CD4-positive, alpha-beta T cell (primary cell): Measurements from ENCODE around the gene VEGFB. TPM values are rescaled to one million over a fixed set of nuclear protein-coding genes. Genes with fewer than 3 reads are reported as not detected.

Source experiments
- ATAC-seq: fragments of 200-7000 bp; cut with Tn5 transposase; one replicate; pipeline ENCODE4 v1.10.0; 2022; ENCODE audit warnings: mild to moderate bottlenecking; ENCODE audit not compliant: poor library complexity
- CTCF ChIA-PET: fragments of 350-600 bp; sonication (Branson Sonifier 250); formaldehyde crosslinking; loops from one replicate; lab custom pipeline; 2021; ENCODE audit warnings: antibody characterized with exemption, inconsistent platforms; lab: Charles Lee
- POLR2A ChIA-PET: fragments of 350-600 bp; sonication (Branson Sonifier 250); formaldehyde crosslinking; loops from one replicate; lab custom pipeline; 2021; ENCODE audit warnings: antibody characterized with exemption, inconsistent platforms; lab: Charles Lee
- DNase-seq, 14 experiments: peaks; one replicate each; pipeline ENCODE4 v3.0.0-alpha.2; 2013 to 2020; ENCODE audit warnings: mixed read lengths in 2 of 14
- H3K27ac ChIP-seq, 2 donors: one replicate each; pipeline versions ENCODE4 v1.5.1 to v1.7.0; 2013; ENCODE audit warnings: low read length in 2 of 2, low read depth in 1 of 2, mild to moderate bottlenecking in 1 of 2
- H3K27me3 ChIP-seq, 2 experiments: 1 replicate in 1 of 2; 2 replicates in 1 of 2; pipeline versions ENCODE4 v1.6.1 to v1.7.0; 2013; ENCODE audit warnings: low read length in 2 of 2, control low read depth in 1 of 2, mild to moderate bottlenecking in 1 of 2, moderate library complexity in 1 of 2; ENCODE audit not compliant: insufficient read depth in 2 of 2, control insufficient read depth in 1 of 2
- H3K36me3 ChIP-seq: one replicate; pipeline ENCODE4 v1.6.1; 2013; ENCODE audit warnings: low read length, control low read depth; ENCODE audit not compliant: insufficient read depth
- H3K4me1 ChIP-seq: one replicate; pipeline ENCODE4 v1.6.1; 2013; ENCODE audit warnings: low read length, control low read depth; ENCODE audit not compliant: insufficient read depth
- H3K4me3 ChIP-seq: one replicate; pipeline ENCODE4 v1.5.1; 2013; ENCODE audit warnings: mild to moderate bottlenecking, low read length, moderate library complexity
- H3K9me3 ChIP-seq, 2 experiments: 1 replicate in 1 of 2; 2 replicates in 1 of 2; pipeline versions ENCODE4 v1.6.1 to v1.7.0; 2013; ENCODE audit warnings: low read length in 2 of 2, mild to moderate bottlenecking in 2 of 2, control low read depth in 1 of 2, moderate library complexity in 1 of 2; ENCODE audit not compliant: control insufficient read depth in 1 of 2, insufficient read depth in 1 of 2
- H3K27ac Mint-ChIP-seq: one replicate; pipeline ENCODE4 v1.8.0; 2020; ENCODE audit warnings: mixed read lengths
- H3K27me3 Mint-ChIP-seq: one replicate; pipeline ENCODE4 v1.8.0; 2021; ENCODE audit warnings: mixed read lengths
- H3K36me3 Mint-ChIP-seq: one replicate; pipeline ENCODE4 v1.8.0; 2021; ENCODE audit warnings: low read depth, mixed read lengths
- H3K4me1 Mint-ChIP-seq: one replicate; pipeline ENCODE4 v1.8.0; 2021; ENCODE audit warnings: low read depth, mixed read lengths
- H3K4me3 Mint-ChIP-seq: one replicate; pipeline ENCODE4 v1.8.0; 2020; ENCODE audit warnings: mild to moderate bottlenecking, mixed read lengths
- H3K9me3 Mint-ChIP-seq: one replicate; pipeline ENCODE4 v1.8.0; 2020; ENCODE audit warnings: mixed read lengths
- intact Hi-C, 2 experiments: fragments of 100-400 bp; cut with DNase I in 1 of 2; cut with micrococcal nuclease in 1 of 2; formaldehyde crosslinking; loops; one replicate each; pipeline versions ENCODE4 v1.15.1 to v1.9.0; 2023 to 2025; cut with DNase I, micrococcal nuclease
- total RNA-seq, 174 experiments: library from RNA in 2 of 174; stranded (reverse) in 2 of 174; gene quantifications; one replicate each; pipeline ENCODE4 v1.2.3 and lab custom pipeline; 2021 to 2026
- TF ChIP-seq, protein P1 (sequence below): fragments of 200-600 bp; IDR thresholded peaks from one replicate; pipeline ENCODE4 v1.8.0; 2022; ENCODE audit warnings: antibody characterized with exemption, mild to moderate bottlenecking

Gene VEGFB
- total RNA-seq, 2 experiments from 2014 or later, result 39.7 to 48.7 TPM

DNA sequence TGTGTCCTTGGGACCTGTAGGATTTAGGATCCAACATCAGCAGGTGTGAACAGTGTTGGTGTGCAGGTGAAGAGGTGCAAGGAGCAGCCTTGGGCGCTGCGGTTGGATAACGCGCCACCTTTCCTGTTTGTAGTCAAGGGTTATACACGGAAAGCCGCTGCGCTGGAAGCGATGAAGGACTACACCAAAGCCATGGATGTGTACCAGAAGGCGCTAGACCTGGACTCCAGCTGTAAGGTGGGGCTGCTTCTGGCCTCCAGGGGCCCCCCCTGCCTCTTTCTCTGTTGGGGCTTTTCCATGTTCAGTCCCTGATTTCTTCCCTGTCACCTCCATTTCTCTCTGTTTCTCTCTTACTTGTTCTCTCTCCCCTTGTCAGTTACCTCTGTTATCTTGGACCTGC, 31.4 kb upstream of the VEGFB start:
- Mint-ChIP-seq H3K4me1 (peaks cover 40% of the 10 kb centered on the region), H3K36me3 (peaks cover 78% of the 10 kb centered on the region), H3K27me3 (no peaks in the 10 kb centered on the region), H3K9me3 (no peaks in the 10 kb centered on the region), H3K4me3 (no peak overlapping the region), H3K27ac (no peak overlapping the region)
- ChIA-PET CTCF (interaction anchor here (2.0 to 5.1 kb wide), 3 partner anchors 43 to 202 kb away, joined by 5 to 56 read pairs (median 15); partner anchors contain the start of genes PLCB3 and PPP1R14B), POLR2A (interaction anchor here (1.2 to 6.4 kb wide), 2 partner anchors 44 to 67 kb away, joined by 3 to 108 read pairs; partner anchors contain the start of gene PPP1R14B)
- H3K36me3 ChIP-seq, result peaks cover 53% of the 10 kb centered on the region
- intact Hi-C loops, result loop anchor here in 1 of 2 experiments (5.0 kb wide), 1 partner anchor 449 kb away; no protein-coding TSS in a partner anchor
- TF ChIP-seq, protein P1, sequence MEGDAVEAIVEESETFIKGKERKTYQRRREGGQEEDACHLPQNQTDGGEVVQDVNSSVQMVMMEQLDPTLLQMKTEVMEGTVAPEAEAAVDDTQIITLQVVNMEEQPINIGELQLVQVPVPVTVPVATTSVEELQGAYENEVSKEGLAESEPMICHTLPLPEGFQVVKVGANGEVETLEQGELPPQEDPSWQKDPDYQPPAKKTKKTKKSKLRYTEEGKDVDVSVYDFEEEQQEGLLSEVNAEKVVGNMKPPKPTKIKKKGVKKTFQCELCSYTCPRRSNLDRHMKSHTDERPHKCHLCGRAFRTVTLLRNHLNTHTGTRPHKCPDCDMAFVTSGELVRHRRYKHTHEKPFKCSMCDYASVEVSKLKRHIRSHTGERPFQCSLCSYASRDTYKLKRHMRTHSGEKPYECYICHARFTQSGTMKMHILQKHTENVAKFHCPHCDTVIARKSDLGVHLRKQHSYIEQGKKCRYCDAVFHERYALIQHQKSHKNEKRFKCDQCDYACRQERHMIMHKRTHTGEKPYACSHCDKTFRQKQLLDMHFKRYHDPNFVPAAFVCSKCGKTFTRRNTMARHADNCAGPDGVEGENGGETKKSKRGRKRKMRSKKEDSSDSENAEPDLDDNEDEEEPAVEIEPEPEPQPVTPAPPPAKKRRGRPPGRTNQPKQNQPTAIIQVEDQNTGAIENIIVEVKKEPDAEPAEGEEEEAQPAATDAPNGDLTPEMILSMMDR, result no peak
- H3K4me3 ChIP-seq, result no peak overlapping the region
- no peak overlapping the region for H3K27ac ChIP-seq
- peaks cover 34% of the 10 kb centered on the region for H3K4me1 ChIP-seq
- H3K9me3 ChIP-seq, result no peaks in the 10 kb centered on the region
- ATAC-seq (no peak), DNase-seq (no peak)
- no peaks in the 10 kb centered on the region for H3K27me3 ChIP-seq

DNA sequence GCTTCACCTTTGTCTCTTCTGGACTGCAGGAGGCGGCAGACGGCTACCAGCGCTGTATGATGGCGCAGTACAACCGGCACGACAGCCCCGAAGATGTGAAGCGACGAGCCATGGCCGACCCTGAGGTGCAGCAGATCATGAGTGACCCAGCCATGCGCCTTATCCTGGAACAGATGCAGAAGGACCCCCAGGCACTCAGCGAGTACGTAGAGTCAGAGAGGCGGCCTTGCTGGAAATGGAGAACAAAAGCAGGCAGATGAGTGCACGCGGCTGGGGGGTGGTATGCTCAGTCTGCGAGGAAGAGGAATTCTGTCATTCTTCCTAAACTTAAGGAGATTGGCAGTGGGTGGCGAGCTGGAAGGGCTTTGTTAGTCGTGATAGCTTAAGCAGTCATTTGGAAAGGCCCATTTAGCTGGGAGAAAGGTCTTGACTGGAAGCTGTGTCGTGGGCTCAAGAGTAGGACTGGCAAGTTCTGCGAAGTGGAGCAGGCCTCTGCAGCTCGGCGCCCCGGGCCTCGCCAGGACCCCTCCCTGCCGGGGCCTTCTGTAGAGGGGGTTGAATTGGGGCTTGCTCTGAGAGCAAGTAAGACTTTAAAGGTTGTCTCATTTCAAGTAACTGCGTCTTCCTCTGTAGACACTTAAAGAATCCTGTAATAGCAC, 30.8 kb upstream of the VEGFB start:
- H3K4me3 ChIP-seq, result no peak overlapping the region
- Mint-ChIP-seq H3K9me3 (no peaks in the 10 kb centered on the region), H3K27ac (no peak overlapping the region), H3K27me3 (no peaks in the 10 kb centered on the region), H3K4me3 (peak overlapping the region; percentile 31), H3K36me3 (peaks cover 78% of the 10 kb centered on the region), H3K4me1 (peaks cover 42% of the 10 kb centered on the region)
- H3K36me3 ChIP-seq, result peaks cover 53% of the 10 kb centered on the region
- H3K9me3 ChIP-seq, result no peaks in the 10 kb centered on the region
- H3K4me1 ChIP-seq, result peaks cover 40% of the 10 kb centered on the region
- ATAC-seq, result no peak
- intact Hi-C loops, result loop anchor here (1.0 to 5.0 kb wide), 6 partner anchors 17 to 449 kb away; partner anchors contain the start of genes STIP1 (in 2 of the 2) and PLCB3 (in 1 of the 2)
- H3K27ac ChIP-seq, result no peak overlapping the region
- no peak for DNase-seq
- CTCF ChIA-PET, result interaction anchor here (1.2 to 5.4 kb wide), 11 partner anchors 14 to 203 kb away, joined by 3 to 123 read pairs (median 9); partner anchors contain the start of genes CATSPERZ, ESRRA, FKBP2 and NUDT22
- H3K27me3 ChIP-seq, result no peaks in the 10 kb centered on the region
- TF ChIP-seq, protein P1, result no peak
- POLR2A ChIA-PET, result interaction anchor here (1.2 to 7.1 kb wide), 5 partner anchors 21 to 81 kb away, joined by 3 to 116 read pairs (median 12); partner anchors contain the start of genes BAD, FKBP2, GPR137 and NUDT22

DNA sequence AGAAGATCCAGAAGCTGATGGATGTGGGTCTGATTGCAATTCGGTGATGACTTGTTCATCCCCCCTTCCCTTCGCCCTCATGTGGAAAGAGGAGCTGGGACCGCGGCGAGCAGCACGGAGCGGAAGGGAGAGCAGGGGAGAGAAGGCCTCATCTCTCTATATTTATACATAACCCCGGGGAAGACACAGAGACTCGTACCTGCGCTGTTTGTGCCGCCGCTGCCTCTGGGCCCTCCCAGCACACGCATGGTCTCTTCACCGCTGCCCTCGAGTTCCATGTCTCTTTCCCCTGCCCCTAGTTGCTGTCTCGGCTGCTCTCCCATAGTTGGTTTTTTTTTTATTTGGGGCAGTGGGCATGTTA, 30.3 kb upstream of the VEGFB start:
- ATAC-seq (no peak), DNase-seq (peak in 1 of 14 experiments; percentile 26)
- Mint-ChIP-seq H3K27ac (peak overlapping the region; percentile 78), H3K4me3 (no peak overlapping the region), H3K4me1 (peaks cover 48% of the 10 kb centered on the region), H3K9me3 (no peaks in the 10 kb centered on the region), H3K36me3 (peaks cover 80% of the 10 kb centered on the region), H3K27me3 (no peaks in the 10 kb centered on the region)
- Histone ChIP-seq H3K9me3 (no peaks in the 10 kb centered on the region), H3K4me3 (no peak overlapping the region), H3K4me1 (peaks cover 45% of the 10 kb centered on the region), H3K36me3 (peaks cover 53% of the 10 kb centered on the region), H3K27me3 (no peaks in the 10 kb centered on the region), H3K27ac (no peak overlapping the region)
- POLR2A ChIA-PET, result interaction anchor here (0.7 to 7.1 kb wide), 16 partner anchors 11 to 113 kb away, joined by 3 to 116 read pairs (median 20); partner anchors contain the start of genes BAD, CATSPERZ, DNAJC4 and ESRRA
- intact Hi-C loops, result loop anchor here (1.0 to 5.0 kb wide), 6 partner anchors 17 to 448 kb away; partner anchors contain the start of genes STIP1 (in 2 of the 2) and PLCB3 (in 1 of the 2)
- CTCF ChIA-PET, result interaction anchor here (0.6 to 5.4 kb wide), 29 partner anchors 9 to 204 kb away, joined by 3 to 123 read pairs (median 5); partner anchors contain the start of genes BAD, CATSPERZ, ESRRA and FKBP2
- TF ChIP-seq, protein P1, result no peak
